Heart left ventricle (tissue), 16 donors: ENCODE results near the gene DOCK2. TPM values are rescaled to one million over a fixed set of nuclear protein-coding genes. Genes with fewer than 3 reads are reported as not detected.

ENCODE experiments used
- ATAC-seq, 4 donors: fragments of 200-7000 bp; cut with Tn5 transposase; one replicate each; pipeline ENCODE4 v1.9.1; 2020 to 2022; ENCODE audit warnings: moderate library complexity in 4 of 4, mild to moderate bottlenecking in 3 of 4, moderate number of reproducible peaks in 1 of 4
- DNase-seq, 5 donors: peaks; one replicate each; pipeline ENCODE4 v3.0.0-alpha.2; 2020
- H3K27ac ChIP-seq, 12 donors: fragments of 200-600 bp; sonication (generic) in 4 of 12; one replicate each; pipeline versions ENCODE4 v1.5.0 to v1.8.0; 2016 to 2022; ENCODE audit warnings: mild to moderate bottlenecking in 2 of 12
- H3K27me3 ChIP-seq, 9 donors: fragments of 200-600 bp; sonication (generic) in 2 of 9; one replicate each; pipeline versions ENCODE4 v1.5.1 to v1.8.0; 2016 to 2022; ENCODE audit warnings: mild to moderate bottlenecking in 3 of 9
- H3K36me3 ChIP-seq, 9 donors: fragments of 200-600 bp; sonication (generic) in 2 of 9; one replicate each; pipeline versions ENCODE4 v1.5.0 to v1.8.0; 2018 to 2022; ENCODE audit warnings: mild to moderate bottlenecking in 2 of 9
- H3K4me1 ChIP-seq, 12 donors: fragments of 200-600 bp; sonication (generic) in 4 of 12; one replicate each; pipeline versions ENCODE4 v1.5.0 to v1.8.0; 2016 to 2022; ENCODE audit warnings: mild to moderate bottlenecking in 3 of 12
- H3K4me3 ChIP-seq, 12 donors: fragments of 200-600 bp; sonication (generic) in 4 of 12; one replicate each; pipeline versions ENCODE4 v1.5.0 to v1.8.0; 2017 to 2022; ENCODE audit warnings: mild to moderate bottlenecking in 9 of 12, moderate library complexity in 4 of 12
- H3K9me3 ChIP-seq, 12 donors: fragments of 200-600 bp; sonication (generic) in 4 of 12; one replicate each; pipeline versions ENCODE4 v1.5.0 to v1.8.0; 2016 to 2022; ENCODE audit warnings: mild to moderate bottlenecking in 1 of 12
- CTCF ChIP-seq, 12 donors: fragments of 200-600 bp; sonication (generic) in 4 of 12; IDR thresholded peaks; one replicate each; pipeline versions ENCODE4 v1.5.0 to v1.8.0; 2018 to 2022; ENCODE audit warnings: antibody characterized with exemption in 12 of 12, mild to moderate bottlenecking in 5 of 12
- POLR2A ChIP-seq, 2 donors: fragments of 450-650 bp; IDR thresholded peaks; one replicate each; pipeline ENCODE4 v1.6.1; 2017; ENCODE audit warnings: antibody characterized with exemption in 2 of 2, mild to moderate bottlenecking in 2 of 2, moderate library complexity in 2 of 2
- WGBS, 4 donors: extraction: QIAGEN DNeasy Blood & Tissue Kit in 2 of 4; methylation state at CpG; one replicate each; pipeline versions ENCODE4 v1.1.5 to v1.1.7; 2013 to 2018; 5-methylcytosine and 5-hydroxymethylcytosine counted together
- intact Hi-C, 10 donors: fragments of 100-400 bp; cut with DNase I; formaldehyde crosslinking; loops; one replicate each; pipeline versions ENCODE4 v1.11.1 to v1.14.2; 2022
- polyA plus RNA-seq, 2 donors: library from polyadenylated mRNA; stranded (reverse); fragments of 200-250 nt; gene quantifications; one replicate each; pipeline ENCODE4 v1.2.3, GENCODE V29; 2013
- total RNA-seq, 9 donors: library from RNA; depleted of rRNA in 2 of 9; stranded (reverse); fragments of >200 nt in 2 of 9; fragmentation: NEBNext Ultra II Directional in 3 of 9; extraction: Animal tissue kit (Norgen Biotek cat#: 25700) in 3 of 9; gene quantifications; one replicate each; pipeline versions ENCODE4 v1.1.0 to v1.2.4, GENCODE V29; 2016 to 2023
- donor health status: ischemic (EF 13 %, LVEDD 7.1; RV severe dilation, severe dysfunction).
- donor health status: healthy with polysubstance abuse.
- donor health status: DM: no; HTN: yes; CAD: no.
- donor health status: DM: no; HTN: no; CAD: no.
- donor health status: ischemic (EF 25% LVEDD 6.9; RV normal size, moderate dysfunction).
- donor health status: ischemic (EF 25% LVEDD 5.7; RV mildly dilated, moderate dysfunction).
- donor health status: healthy.
- donor health status: DM: yes; HTN: yes; CAD: no.
- donor health status: ischemic (EF 35%, LVEDD 5.7; RV mildly dilated, moderate dysfunction).
- donor health status: nonischemic (EF 11% LVEDD 7.7; RV severe dilation, severe dysfunction).
- donor health status: DM: yes; HTN: yes; CAD: no.
- donor health status: PGD.
- donor health status: ischemic (EF 29% LVEDD 5.4; RV normal size, mild dysfunction).
- donor health status: nonischemic (EF 23%, LVEDD 6.1; RV moderate dilation, normal function).

DOCK2 gene
- total and polyA plus RNA-seq, 11 donors: 0.80 to 59.5 (median 4.6) TPM

GRCh38 chr5:169636477-169637084, 494 bp upstream of the DOCK2 start:
- Histone ChIP-seq H3K27me3 (peaks cover 0 to 32% (median 16%) of the 10 kb centered on the region in 9 donors), H3K27ac (peak overlapping the region in 2 of 12 donors; percentile 42 to 91), H3K4me1 (peaks cover 0 to 36% (median 0%) of the 10 kb centered on the region in 12 donors), H3K9me3 (peaks cover 0 to 22% (median 5%) of the 10 kb centered on the region in 12 donors), H3K4me3 (peak overlapping the region in 9 of 12 donors; percentile 32 to 79 (median 49)), H3K36me3 (no peaks in the 10 kb centered on the region)
- TF ChIP-seq CTCF (IDR thresholded peaks at IDR 0.05): no peak
- TF ChIP-seq POLR2A (IDR thresholded peaks at IDR 0.05): no peak
- intact Hi-C loops: no loop called here
- no peak for ATAC-seq
- no peak for DNase-seq
- 34 to 60% (median 49%) methylated on average over 23 of the region's 23 CpGs for WGBS, 4 donors

- Histone ChIP-seq H3K9me3 (peaks cover 0 to 22% (median 5%) of the 10 kb centered on the region in 12 donors), H3K27ac (peak overlapping the region in 5 of 12 donors; percentile 13 to 91 (median 42)), H3K36me3 (no peaks in the 10 kb centered on the region), H3K27me3 (peaks cover 0 to 32% (median 16%) of the 10 kb centered on the region in 9 donors), H3K4me3 (peak overlapping the region in 10 of 12 donors; percentile 27 to 79 (median 48)), H3K4me1 (peaks cover 0 to 47% (median 0%) of the 10 kb centered on the region in 12 donors)
- WGBS, 4 donors: 17 to 23% (median 18%) methylated on average over 15 to 18 of the region's 18 CpGs
- DNase-seq: peak in 2 of 5 donors; percentile 37 to 73
- TF ChIP-seq CTCF (IDR thresholded peaks at IDR 0.05): no peak
- TF ChIP-seq POLR2A (IDR thresholded peaks at IDR 0.05): no peak
- intact Hi-C loops: no loop called here
- peak in 3 of 4 donors; percentile 20 to 67 (median 36) for ATAC-seq
Measured at GRCh38 chr5:169637549-169638121, 560 bp downstream of the DOCK2 start.

GRCh38 chr5:169641253-169641652, 4.2 kb downstream of the DOCK2 start:
- H3K4me3 ChIP-seq: no peak overlapping the region
- no peak for ATAC-seq
- intact Hi-C loops: no loop called here
- peaks cover 0 to 46% (median 0%) of the 10 kb centered on the region in 12 donors for H3K4me1 ChIP-seq
- H3K36me3 ChIP-seq: no peaks in the 10 kb centered on the region
- 11 to 27% (median 16%) methylated on average over 5 to 6 of the region's 6 CpGs for WGBS, 4 donors
- H3K27me3 ChIP-seq: peaks cover 0 to 20% (median 15%) of the 10 kb centered on the region in 9 donors
- TF ChIP-seq CTCF (IDR thresholded peaks at IDR 0.05) (no peak), POLR2A (IDR thresholded peaks at IDR 0.05) (no peak)
- H3K27ac ChIP-seq: no peak overlapping the region
- peaks cover 0 to 13% (median 2%) of the 10 kb centered on the region in 12 donors for H3K9me3 ChIP-seq
- no peak for DNase-seq

GRCh38 chr5:169646856-169647255, 9.8 kb downstream of the DOCK2 start:
- ATAC-seq: no peak
- 83 to 89% (median 86%) methylated on average over 3 of the region's 3 CpGs for WGBS, 4 donors
- Histone ChIP-seq H3K27ac (peak overlapping the region in 1 of 12 donors; percentile 80), H3K9me3 (no peaks in the 10 kb centered on the region), H3K36me3 (no peaks in the 10 kb centered on the region), H3K27me3 (peaks cover 0 to 4% (median 0%) of the 10 kb centered on the region in 9 donors), H3K4me1 (peaks cover 0 to 65% (median 7%) of the 10 kb centered on the region in 12 donors), H3K4me3 (no peak overlapping the region)
- no peak for DNase-seq
- no peak for TF ChIP-seq CTCF (IDR thresholded peaks at IDR 0.05)
- TF ChIP-seq POLR2A (IDR thresholded peaks at IDR 0.05): no peak
- intact Hi-C loops: no loop called here
